Hematopoietic multipotent progenitor cell treated with erythropoietin and hydrocortisone succinate and interleukin-3 and kit ligand, for 17 days (in vitro differentiated cells): ENCODE measurements around the gene KCNG2.
"Not testable (repeated sequence)": the region's sequence is repeated elsewhere in the genome, so short reads cannot be mapped to it uniquely, and the experiment has no call there.

ENCODE experiments used
- DNase-seq: peaks from one replicate; pipeline ENCODE4 v3.0.0-alpha.2; 2015; ENCODE audit warnings: low spot score

The KCNG2 gene

GRCh38 chr18:79797518-79798345 is at the start of gene KCNG2:
TSS of gene KCNG2 (plus strand) at chr18:79797938. CDS start at chr18:79863668, 65,730 bp downstream.
- no peak for DNase-seq

- DNase-seq, result no peak
Observed at GRCh38 chr18:79748321-79749180, 49.2 kb upstream of the KCNG2 start.

- DNase-seq, result no peak
Observed at GRCh38 chr18:79749251-79750191, 48.2 kb upstream of the KCNG2 start.

GRCh38 chr18:79750980-79751571 is 46.7 kb upstream of the KCNG2 start:
- no peak for DNase-seq

GRCh38 chr18:79751918-79752578 is 45.7 kb upstream of the KCNG2 start:
- DNase-seq, result not testable (repeated sequence)

GRCh38 chr18:79752946-79753345 is 44.8 kb upstream of the KCNG2 start:
- not testable (repeated sequence) for DNase-seq

- DNase-seq, result no peak
Observed at GRCh38 chr18:79753391-79753851, 44.3 kb upstream of the KCNG2 start.

- DNase-seq, result no peak
Observed at GRCh38 chr18:79754022-79754761, 43.5 kb upstream of the KCNG2 start.

- no peak for DNase-seq
Observed at GRCh38 chr18:79754831-79755351, 42.8 kb upstream of the KCNG2 start.

GRCh38 chr18:79755496-79756142 is 42.1 kb upstream of the KCNG2 start:
- no peak for DNase-seq

GRCh38 chr18:79756143-79756500 is 41.6 kb upstream of the KCNG2 start:
- no peak for DNase-seq

- DNase-seq, result no peak
Observed at GRCh38 chr18:79756826-79757225, 40.9 kb upstream of the KCNG2 start.

- DNase-seq, result no peak
Observed at GRCh38 chr18:79760348-79760747, 37.4 kb upstream of the KCNG2 start.

GRCh38 chr18:79760881-79761280 is 36.9 kb upstream of the KCNG2 start:
- DNase-seq, result no peak

GRCh38 chr18:79763407-79763806 is 34.3 kb upstream of the KCNG2 start:
- no peak for DNase-seq

- DNase-seq, result no peak
Observed at GRCh38 chr18:79764131-79764530, 33.6 kb upstream of the KCNG2 start.

- DNase-seq, result no peak
Observed at GRCh38 chr18:79765491-79766245, 32.1 kb upstream of the KCNG2 start.

GRCh38 chr18:79766308-79766707 is 31.4 kb upstream of the KCNG2 start:
- no peak for DNase-seq

GRCh38 chr18:79768745-79769144 is 29.0 kb upstream of the KCNG2 start:
- no peak for DNase-seq
